HTERT RPE-1 (cell line): Measurements from ENCODE around the gene LENG9.
"Not testable (repeated sequence)": the region's sequence is repeated elsewhere in the genome, so short reads cannot be mapped to it uniquely, and the experiment has no call there.

Experiments used
- in situ Hi-C: fragments of 300-500 bp; cut with MboI; formaldehyde crosslinking; loops from 4 replicates; pipeline ENCODE4 v1.14.3; 2020; ENCODE audit warnings: low sequenced_read_pairs

The LENG9 gene

DNA sequence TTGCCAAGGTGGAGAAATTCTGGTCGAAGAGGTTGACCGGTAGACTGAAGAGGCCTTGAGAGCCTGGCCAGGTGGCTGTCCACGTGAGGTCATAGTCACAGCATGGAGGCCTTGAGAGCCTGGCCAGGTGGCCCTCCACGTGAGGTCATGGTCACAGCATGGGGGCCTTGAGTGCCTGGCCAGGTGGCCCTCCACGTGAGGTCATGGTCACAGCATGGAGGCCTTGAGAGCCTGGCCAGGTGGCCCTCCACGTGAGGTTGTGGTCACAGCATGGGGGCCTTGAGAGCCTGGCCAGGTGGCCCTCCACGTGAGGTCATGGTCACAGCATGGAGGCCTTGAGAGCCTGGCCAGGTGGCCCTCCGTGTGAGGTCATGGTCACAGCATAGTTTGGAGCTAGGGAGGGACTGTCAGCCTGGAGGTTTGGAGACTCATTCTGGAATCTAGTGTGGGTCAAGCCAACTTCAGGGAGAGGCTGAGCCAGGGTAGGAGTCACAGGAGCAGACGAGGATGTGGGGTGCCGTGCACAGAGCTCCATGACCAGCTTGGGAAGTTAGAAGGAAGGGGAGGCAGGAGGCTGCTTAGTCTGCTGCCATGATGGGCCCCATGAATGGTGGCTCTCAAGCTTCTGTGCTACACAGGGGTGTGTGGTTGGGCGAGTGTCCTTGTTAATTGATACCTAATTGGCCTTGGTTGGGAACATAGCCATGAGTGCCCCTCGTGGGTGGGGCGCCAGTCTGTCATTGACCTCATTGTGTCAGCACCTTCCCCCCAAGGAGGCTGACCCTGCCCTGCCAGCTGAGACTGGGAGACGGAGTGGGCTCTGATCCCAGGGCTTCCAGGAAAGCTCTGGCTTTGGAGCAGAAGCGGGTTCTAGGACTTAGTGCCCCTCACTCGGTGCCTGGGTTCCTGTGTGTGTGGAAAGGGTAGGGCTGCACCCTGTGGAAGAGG, 4.0 kb downstream of the LENG9 start:
- in situ Hi-C loops = no loop called here

DNA sequence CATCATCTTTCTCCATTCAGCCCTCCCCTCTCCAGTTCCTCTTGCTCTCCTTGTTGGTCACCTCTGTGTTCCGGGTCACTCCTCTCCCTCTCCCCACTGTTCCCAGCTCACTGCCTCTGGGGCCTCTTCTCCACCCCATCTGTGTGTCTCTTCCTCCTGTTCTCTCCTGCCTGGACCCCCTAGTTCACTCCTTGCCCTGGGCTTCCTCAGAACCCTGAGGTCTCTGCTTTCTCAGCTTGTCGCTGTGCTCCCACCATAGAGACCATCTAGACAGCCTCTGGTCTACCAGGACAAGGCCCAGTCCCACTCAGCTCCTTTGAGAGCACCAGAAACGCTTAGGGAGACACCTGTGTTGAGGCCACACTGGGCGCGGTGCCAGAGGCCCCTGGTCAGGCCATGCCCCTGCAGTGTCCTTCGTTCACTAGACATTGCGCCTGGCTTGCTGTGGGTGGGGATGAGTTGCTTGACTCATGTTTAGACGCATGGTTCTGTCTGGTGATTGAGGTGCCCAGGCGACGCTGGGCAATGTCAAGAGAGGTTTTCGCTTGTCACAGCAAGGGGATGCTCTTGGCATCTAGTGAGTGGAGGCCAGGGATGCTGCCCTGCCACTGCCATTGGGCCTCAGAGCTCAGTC, 4.8 kb downstream of the LENG9 start:
- in situ Hi-C loops = no loop called here

DNA sequence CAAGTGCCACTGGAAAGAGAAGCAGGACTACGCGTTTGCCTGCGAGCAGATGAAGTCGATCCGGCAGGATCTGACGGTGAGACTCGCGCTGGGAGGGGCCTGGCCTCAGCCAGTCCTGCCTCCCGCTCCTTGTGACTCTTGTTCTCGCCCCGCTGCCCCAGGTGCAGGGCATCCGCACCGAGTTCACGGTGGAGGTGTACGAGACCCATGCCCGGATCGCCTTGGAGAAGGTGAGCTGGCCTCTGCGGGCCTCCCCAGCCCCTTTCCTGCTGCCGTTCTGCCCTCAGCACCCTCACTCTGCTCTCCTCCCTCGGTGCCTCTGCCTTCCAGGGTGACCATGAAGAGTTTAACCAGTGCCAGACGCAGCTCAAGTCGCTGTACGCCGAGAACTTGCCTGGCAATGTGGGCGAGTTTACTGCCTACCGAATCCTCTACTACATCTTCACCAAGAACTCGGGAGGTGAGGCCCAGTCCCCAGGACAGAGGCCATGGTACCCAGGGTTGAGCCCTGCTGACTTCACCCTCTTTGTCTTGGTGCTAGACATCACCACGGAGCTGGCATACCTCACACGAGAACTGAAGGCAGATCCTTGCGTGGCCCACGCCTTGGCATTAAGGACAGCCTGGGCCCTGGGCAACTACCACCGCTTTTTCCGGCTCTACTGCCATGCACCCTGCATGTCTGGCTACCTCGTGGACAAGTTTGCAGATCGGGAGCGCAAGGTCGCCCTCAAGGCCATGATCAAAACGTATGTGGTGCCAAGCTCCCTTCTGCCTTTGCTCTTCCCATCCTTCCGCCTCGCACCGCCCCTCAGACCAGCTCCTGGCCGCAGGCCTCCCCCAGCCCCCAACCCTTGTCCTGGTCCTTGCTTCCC, 5.6 kb downstream of the LENG9 start:
- in situ Hi-C loops = no loop called here

DNA sequence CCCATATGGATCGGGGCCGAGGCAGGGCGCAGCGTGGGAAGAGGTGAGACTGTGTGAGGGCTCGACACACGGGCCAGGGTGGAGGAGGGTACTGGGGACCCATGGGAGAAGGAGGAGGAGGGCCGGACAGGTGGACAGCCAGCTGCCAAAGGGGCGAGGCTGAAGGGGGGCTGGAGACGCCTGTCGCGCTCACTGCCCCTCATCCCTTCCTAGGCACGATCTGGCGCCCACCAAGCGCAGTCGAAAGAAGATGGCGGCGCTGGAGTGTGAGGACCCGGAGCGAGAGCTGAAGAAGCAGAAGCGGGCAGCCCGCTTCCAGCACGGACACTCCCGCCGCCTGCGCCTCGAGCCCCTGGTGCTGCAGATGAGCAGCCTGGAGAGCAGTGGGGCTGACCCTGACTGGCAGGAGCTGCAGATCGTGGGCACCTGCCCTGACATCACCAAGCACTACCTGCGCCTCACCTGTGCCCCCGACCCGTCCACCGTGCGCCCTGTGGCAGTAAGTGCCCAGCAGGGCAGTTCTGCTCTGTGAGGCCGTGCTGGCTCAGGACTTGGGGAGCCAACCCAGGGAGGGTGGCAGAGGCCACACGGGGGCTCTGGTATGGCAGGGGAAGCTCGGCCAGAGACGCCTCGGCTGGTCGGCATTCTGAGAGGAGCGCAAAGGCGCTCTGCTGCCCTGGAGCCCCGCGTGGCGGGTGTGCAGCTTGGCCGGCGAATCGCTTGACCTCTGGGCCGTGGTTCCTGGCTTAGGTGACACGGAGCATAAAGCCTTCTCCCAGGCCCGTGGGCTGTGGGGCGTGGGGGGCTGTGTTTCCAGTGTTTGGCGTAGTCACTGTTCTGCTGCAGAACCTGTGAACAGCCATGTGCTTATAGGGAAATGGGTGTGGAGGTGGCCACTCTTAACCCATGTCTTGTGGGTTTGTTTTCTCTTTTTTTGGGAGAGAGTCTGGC, 6.9 kb downstream of the LENG9 start:
- in situ Hi-C loops = no loop called here

DNA sequence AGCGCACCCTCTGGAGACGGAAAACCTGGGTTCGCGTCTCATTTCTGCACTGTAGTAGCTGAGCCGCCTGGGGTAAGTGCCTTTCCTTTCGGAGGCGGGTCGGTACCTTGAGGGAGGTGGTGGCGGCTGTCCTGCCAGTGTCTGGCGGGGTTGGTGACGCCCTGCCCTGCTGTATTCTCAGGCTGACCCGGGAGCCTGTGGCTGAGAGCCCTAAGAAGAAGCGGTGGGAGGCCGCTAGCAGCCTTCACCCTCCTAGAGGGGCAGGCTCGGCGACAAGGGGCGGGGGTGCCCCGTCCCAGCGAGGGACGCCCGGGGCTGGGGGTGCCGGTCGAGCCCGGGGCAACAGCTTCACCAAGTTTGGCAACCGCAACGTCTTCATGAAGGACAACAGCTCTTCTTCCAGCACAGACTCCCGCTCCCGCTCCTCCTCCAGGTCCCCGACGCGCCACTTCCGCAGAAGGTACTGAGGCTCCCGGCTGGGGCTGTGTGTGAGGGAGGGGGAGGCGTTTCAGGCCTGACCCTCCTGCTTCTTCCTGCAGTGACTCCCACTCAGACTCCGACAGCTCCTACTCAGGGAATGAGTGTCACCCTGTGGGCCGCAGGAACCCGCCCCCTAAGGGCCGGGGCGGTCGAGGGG, 7.7 kb downstream of the LENG9 start:
- in situ Hi-C loops = no loop called here

DNA sequence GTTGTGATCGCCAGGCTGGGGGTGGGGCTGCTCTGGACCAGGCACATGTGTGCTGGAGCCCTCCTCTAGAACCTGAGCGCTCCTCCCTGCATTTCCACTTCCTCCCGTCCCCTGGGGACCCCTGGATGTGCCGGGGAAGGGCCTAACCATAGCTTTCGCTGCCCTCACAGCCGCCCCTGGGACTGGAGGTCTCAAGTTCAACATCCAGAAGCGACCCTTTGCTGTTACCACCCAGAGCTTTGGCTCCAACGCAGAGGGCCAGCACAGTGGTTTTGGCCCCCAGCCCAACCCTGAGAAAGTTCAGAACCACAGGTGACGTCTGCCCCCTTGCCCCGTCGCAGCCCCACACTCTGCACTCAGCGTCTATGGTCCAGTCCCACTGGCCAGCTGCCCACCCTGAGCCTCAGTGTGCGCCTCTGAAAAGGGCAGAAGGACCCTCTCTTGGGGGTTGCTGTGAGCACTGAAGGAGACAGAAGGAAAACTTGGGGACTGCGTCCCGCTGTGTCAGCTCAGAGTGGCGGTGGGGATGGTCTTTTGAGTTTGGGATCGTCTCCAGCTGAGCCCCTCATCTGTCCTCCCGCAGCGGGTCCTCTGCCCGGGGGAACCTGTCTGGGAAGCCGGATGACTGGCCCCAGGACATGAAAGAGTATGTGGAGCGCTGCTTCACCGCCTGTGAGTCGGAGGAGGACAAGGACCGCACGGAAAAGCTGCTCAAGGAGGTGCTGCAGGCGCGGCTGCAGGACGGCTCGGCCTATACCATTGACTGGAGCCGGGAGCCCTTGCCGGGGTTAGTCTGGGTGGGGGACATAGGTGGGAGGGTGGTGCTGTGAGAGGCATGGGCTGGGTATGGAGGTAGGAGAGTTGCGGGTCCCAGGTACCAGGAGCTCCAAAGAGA, 8.6 kb downstream of the LENG9 start:
- in situ Hi-C loops = no loop called here

DNA sequence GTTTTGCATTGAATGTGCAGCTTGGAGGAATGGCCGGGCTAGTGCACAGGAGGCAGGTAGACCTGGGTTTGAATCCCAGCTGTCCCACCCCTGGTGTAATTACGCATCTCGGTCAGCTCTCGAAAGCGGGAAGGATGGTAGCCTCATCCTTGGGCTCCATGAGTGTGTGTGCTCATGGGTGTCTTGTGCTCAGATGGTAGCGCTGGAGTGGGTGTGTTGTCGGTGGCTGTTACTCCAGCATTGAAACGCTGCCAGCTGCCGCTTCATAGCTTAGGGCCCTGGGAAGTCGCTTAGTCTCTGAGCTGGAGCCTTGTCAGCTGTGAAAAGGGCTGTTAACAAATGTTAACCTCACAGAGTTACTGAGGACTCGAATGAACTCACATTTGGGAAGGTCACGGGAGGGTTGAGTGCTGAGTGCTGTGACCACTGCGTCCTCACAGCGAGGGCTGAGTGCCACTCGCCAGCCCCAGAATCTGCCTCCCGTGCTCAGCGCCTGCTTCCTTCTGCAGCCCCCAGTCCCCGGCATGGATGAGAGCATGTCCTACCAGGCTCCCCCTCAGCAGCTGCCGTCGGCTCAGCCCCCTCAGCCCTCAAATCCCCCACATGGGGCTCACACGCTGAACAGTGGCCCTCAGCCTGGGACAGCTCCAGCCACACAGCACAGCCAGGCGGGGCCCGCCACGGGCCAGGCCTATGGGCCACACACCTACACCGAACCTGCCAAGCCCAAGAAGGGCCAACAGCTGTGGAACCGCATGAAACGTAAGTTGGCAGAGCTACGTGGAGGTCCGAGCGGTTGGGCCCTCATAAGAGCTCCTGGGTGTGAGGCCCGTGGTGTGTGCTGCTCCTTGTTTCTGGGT, 9.4 kb downstream of the LENG9 start:
- in situ Hi-C loops = no loop called here

DNA sequence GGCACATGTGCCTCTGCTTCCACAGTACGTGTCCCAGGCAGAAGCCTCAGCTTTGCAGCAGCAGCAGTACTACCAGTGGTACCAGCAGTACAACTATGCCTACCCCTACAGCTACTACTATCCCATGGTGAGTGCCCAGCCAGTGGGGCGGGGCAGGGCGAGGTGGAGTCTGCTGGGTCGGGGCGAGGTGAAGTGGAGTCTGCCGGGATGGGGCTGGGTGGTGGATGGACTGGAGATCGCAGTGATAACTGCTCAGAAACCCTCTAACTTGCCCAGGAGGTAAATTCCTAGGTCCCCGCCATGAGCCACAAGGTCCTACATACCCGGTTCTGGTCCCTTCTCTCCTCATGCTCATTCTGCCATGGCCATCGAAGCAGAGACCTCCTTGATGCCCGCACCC, 11.0 kb downstream of the LENG9 start:
- in situ Hi-C loops = no loop called here

DNA sequence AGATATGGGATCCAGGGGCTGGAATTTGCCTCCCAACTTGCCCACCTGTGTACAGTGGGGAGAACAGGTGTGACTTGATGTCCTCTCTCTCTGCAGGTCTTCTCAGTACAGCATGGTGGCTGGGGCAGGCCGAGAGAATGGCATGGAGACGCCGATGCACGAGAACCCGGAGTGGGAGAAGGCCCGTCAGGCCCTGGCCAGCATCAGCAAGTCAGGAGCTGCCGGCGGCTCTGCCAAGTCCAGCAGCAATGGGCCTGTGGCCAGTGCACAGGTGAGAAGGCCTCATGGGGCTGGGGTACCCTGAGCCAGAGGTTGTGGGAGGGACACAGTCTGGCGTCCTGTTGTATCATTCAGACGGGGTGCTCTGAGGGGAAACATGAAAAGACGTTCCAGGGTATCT, 11.6 kb downstream of the LENG9 start:
- in situ Hi-C loops = no loop called here

DNA sequence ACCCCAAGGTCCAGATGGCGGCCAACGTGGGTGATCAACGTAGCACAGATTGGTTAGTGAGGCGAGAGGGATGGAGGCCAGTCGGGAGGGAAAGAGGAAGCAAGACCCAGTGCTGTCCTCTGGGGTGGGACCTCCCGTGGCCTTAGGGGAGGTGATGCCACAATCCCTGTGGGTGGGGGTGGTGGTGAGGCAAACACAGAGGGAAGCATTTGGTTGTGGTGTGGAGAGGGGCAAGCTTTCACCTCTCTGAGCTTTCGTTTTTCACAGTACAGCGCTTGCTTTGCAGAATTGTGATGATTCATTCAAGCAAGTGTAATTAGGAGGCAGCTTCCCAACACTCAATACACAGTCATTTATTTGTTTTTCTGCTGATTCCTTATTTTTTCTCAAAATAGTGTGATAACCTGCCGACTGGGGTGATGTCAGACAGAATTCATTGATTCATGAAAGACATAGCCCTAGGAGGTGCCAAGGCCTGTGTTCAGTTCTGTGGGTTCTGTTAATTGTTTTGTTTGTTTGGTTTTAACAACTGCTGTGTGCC, 12.2 kb downstream of the LENG9 start:
- in situ Hi-C loops = no loop called here

DNA sequence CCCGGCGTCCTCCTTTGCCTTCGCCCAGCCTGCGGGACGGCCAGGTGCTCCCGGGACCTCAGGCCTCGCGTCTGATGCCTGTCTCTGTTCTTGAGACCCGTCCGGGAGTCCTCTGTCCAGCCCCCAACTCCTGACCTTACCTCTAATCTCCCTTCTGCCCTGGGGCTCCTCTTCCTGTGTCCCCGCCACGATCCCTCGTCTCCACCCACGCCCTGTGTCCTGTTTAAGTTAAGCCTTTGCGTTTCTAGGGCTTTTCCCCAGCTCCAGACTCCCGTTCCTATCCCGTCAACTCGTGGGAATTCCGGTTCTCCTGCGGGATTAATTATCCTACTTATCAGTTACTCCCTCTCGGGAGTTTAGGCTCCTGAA, 13.9 kb downstream of the LENG9 start:
- in situ Hi-C loops = no loop called here

DNA sequence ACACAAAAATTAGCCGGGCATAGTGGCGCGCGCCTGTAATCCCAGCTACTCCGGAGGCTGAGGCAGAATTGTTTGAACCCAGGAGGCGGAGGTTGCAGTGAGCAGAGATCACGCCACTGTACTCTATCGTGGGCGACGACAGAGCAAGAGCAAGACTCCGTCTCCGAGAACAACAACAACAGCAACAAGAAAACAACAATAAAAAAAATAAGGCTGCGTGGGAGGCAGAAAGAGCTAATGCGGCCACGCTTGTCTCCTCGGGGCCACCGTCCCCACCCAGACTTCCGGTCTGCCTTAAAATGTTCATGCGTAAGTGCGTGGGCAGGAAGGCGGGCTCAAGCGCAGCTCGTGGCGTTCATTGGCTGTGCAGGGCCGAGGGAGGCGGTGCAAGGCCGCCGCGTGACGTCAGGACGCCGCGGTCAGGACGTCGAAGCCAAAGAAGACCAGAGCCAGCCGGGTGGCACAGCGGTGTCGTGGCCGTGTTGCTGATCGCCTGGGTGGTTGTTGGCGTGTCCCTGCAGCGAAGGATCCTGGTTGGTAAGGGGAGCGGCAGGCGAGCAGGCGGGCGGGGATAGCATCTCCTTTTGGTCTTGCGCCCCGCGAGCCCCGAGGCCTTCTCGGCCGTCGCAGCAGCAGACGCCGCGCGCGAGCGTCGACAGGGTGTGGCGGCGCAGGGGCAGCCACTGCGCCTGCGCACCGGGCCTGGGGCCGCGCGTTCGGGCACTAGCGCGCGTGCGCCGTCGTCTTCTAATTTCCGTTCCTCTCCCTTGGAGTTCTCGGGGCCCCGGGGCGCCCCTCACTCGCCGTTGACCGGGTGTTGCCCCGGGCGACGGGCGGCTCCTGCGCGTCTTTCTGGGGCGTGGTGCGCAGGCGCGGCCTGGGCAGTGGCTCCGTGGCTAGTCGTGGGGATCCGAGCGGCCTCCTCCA, 14.5 kb downstream of the LENG9 start, which contains the start of gene LENG8:
Gene LENG8, plus strand, starts transcription at position 426 of the 927 bp plus-strand sequence. CDS start 2,146 bp downstream, outside the sequence.
- in situ Hi-C loops = no loop called here

DNA sequence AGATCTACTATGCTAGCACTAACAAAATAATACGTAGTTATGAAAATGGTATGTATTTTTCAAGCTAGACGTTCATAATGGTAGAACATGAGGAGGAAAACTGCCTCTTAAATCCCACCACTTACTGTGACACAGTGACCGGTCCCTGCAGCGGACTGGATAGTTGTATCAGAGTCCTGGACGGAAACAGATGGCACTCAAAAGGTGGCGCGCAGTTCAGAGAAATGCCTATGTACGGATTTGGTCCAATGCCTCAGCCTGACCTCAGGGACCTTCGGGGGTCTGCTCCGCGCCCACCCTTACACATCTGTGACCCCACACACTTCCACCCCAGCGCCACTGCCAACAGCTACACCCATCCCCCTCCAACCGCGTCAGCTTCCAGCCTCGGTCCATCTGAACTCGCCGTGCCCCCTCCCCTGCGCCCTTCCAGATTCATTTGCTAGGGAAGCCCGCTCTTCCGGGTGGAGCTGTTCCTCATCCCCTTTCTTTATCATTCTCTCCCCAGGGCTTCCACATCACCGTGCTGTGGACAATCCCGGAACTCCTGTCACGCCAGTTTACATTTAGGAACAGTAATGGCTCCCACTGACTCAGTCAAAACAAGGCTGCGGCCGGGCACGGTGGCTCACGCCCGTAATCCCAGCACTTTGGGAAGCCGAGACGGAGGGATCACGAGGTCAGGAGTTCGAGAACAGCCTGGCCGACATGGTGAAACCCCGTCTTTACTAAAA, 15.4 kb downstream of the LENG9 start:
- in situ Hi-C loops = no loop called here

DNA sequence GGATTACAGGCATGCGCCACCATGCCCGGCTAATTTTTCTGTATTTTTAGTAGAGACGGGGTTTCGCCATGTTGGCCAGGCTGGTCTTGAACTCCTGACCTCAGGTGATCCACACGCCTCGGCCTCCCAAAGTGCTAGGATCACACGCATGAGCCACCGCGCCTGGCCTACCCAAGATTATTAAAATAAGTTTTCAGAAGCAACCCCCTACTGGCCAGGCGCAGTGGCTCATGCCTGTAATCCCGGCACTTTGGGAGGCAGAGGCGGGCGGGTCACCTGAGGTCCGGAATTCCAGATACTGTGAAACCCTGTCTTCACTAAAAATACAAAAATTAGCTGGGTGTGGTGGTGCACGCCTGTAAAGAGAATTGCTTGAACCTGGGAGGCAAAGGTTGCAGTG, 17.2 kb downstream of the LENG9 start:
- in situ Hi-C loops = not testable (repeated sequence)

DNA sequence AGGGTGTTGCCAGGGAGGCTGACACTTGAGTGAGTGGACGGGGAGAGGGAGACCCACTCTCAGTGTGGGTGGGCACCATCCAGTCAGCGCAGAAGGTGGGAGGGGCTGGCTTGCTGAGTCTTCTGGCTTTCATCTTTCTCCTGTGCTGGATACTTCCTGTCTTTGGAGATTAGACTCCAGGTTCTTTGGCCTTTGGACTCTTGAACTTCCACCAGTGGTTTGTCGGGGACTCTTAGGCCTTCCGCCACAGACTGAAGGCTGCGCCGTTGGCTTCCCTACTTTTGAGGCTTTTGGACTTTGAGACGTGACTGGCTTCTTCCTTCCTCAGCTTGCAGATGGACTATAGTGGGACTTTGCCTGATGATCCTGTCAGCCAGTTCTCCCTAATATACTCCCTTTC, 18.8 kb downstream of the LENG9 start:
- in situ Hi-C loops = no loop called here

DNA sequence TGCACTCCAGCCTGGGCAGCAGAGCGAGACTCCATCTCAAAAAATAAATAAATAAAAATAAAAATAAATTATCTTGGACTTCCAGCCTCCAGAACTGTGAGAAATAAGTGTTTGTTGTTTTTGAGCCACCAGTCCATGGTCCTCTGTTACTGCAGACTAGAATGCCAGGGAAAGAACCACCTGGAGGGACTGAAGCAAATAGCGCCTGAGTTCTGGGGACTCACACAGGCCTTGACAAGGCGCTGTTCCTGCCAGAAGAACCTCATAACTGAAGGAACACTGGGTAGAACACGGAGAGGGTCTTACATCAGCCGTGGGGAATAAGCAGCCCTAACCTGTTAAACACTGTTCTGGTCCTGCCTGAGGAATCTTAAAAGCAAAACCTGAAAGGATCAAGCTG, 22.9 kb downstream of the LENG9 start:
- in situ Hi-C loops = no loop called here
